Stimulated activated CD4-positive, alpha-beta T cell treated with anti-CD3 and anti-CD28 coated beads, Interleukin-4, amount 100 ng/mL, for 24 hours (primary cell): Measurements from ENCODE around the gene OR13G1.
"Not testable (repeated sequence)": the region's sequence is repeated elsewhere in the genome, so short reads cannot be mapped to it uniquely, and the experiment has no call there.

ENCODE experiments used
- DNase-seq: peaks from one replicate; pipeline ENCODE4 v3.0.0-alpha.2; 2020

The OR13G1 gene

GRCh38 chr1:247679639-247680038 is at the start of gene OR13G1:
TSS of gene OR13G1 (minus strand) at chr1:247679739. CDS start at chr1:247673041, 6,698 bp downstream.
- DNase-seq, result no peak

- DNase-seq, result no peak
These were observed 41.7 kb upstream of the OR13G1 start for GRCh38 chr1:247721222-247721621.

GRCh38 chr1:247716546-247716945 is 37.0 kb upstream of the OR13G1 start, which contains the start of gene OR6F1:
TSS of gene OR6F1 (minus strand) at chr1:247716646. CDS start at chr1:247712755, 3,891 bp downstream.
- no peak for DNase-seq

GRCh38 chr1:247713753-247714152 is 34.2 kb upstream of the OR13G1 start:
- no peak for DNase-seq

GRCh38 chr1:247710681-247711080 is 31.1 kb upstream of the OR13G1 start:
- not testable (repeated sequence) for DNase-seq

GRCh38 chr1:247701338-247701737 is 21.8 kb upstream of the OR13G1 start:
- DNase-seq, result no peak

- DNase-seq, result peak; percentile 32
These were observed 1.9 kb upstream of the OR13G1 start for GRCh38 chr1:247681288-247681897.

GRCh38 chr1:247680171-247680570 is 632 bp upstream of the OR13G1 start:
- no peak for DNase-seq

- DNase-seq, result no peak
These were observed 10.3 kb downstream of the OR13G1 start for GRCh38 chr1:247669225-247669624.

GRCh38 chr1:247656221-247656875 is 23.2 kb downstream of the OR13G1 start:
- no peak for DNase-seq

GRCh38 chr1:247653040-247653439 is 26.5 kb downstream of the OR13G1 start:
- no peak for DNase-seq

GRCh38 chr1:247647864-247648263 is 31.7 kb downstream of the OR13G1 start:
- DNase-seq, result no peak

GRCh38 chr1:247646867-247647266 is 32.7 kb downstream of the OR13G1 start:
- DNase-seq, result no peak

- no peak for DNase-seq
These were observed 36.8 kb downstream of the OR13G1 start for GRCh38 chr1:247642742-247643141.

- no peak for DNase-seq
These were observed 40.1 kb downstream of the OR13G1 start for GRCh38 chr1:247639381-247639981.

GRCh38 chr1:247638781-247639180 is 40.8 kb downstream of the OR13G1 start:
- no peak for DNase-seq

- no peak for DNase-seq
These were observed 41.5 kb downstream of the OR13G1 start for GRCh38 chr1:247638011-247638410.

GRCh38 chr1:247627951-247628350 is 51.6 kb downstream of the OR13G1 start:
- DNase-seq, result no peak
